ENCODE measurements around the gene THBS2. TPM values are rescaled to one million over a fixed set of nuclear protein-coding genes. Genes with fewer than 3 reads are reported as not detected.

Gene THBS2
- total and polyA plus RNA-seq, 2 of the 8 experiments (the other 6 are each of a cell fraction or from before 2014, with no cell fraction given): 11.0 to 22.5 TPM

- no peak overlapping the region for H2BK20ac ChIP-seq (ENCODE audit: low read length)
- no peak overlapping the region for H3K4me2 ChIP-seq (ENCODE audit: insufficient read depth in 1 of 2, low read depth in 2 of 2, low read length in 2 of 2)
- H3K4me1 ChIP-seq (replicated peaks in 1 of 4; ENCODE audit: control insufficient read depth in 3 of 4, insufficient read depth in 4 of 4, low read length in 3 of 4): no peaks in the 10 kb centered on the region
- H3K9me3 ChIP-seq (ENCODE audit: insufficient read depth in 2 of 2, low read depth in 1 of 2, low read length in 1 of 2): peaks cover 6 to 7% of the 10 kb centered on the region in 2 experiments
- no peak overlapping the region for H3K4ac ChIP-seq (replicated peaks; ENCODE audit: insufficient read length, low read depth, low read length)
- no peak overlapping the region for H2BK5ac ChIP-seq (ENCODE audit: low read depth, low read length)
- H3K79me1 ChIP-seq (ENCODE audit: low read depth, low read length): no peaks in the 10 kb centered on the region
- WGBS, 2 experiments (ENCODE audit: extremely low coverage in 1 of 2, insufficient coverage in 1 of 2, insufficient read length in 1 of 2, insufficient replicate concordance in 2 of 2, low coverage in 1 of 2, low lambda C conversion rate in 2 of 2, missing lambda C conversion rate in 1 of 2): 90% methylated on average over 13 of the region's 15 CpGs; no CpG with 5 or more reads in 1 of the 2 experiments
- no peaks in the 10 kb centered on the region for H3K23me2 ChIP-seq (ENCODE audit: low read depth, low read length)
- DNase-seq (ENCODE audit: low read depth in 1 of 2, low spot score in 2 of 2) (no peak), FAIRE-seq (no peak)
- no peak overlapping the region for H3K14ac ChIP-seq (ENCODE audit: insufficient read length)
- H2BK12ac ChIP-seq (ENCODE audit: low read depth, low read length): no peak overlapping the region
- H4K8ac ChIP-seq (ENCODE audit: extremely low read depth, insufficient read depth, low read length): no peak overlapping the region
- CTCF ChIA-PET (ENCODE audit: partially characterized antibody): interaction anchor here (0.8 to 1.1 kb wide), 4 partner anchors 25 to 276 kb away, joined by 3 read pairs; no protein-coding TSS in a partner anchor
- no peak overlapping the region for H4K91ac ChIP-seq (replicated peaks; ENCODE audit: insufficient read length, low read length)
- POLR2A ChIA-PET (ENCODE audit: partially characterized antibody): interaction anchor here (1.1 to 1.8 kb wide), 3 partner anchors 10 to 13 kb away, joined by 3 to 5 read pairs (median 4); no protein-coding TSS in a partner anchor
- H3K27me3 ChIP-seq (replicated peaks in 1 of 4; ENCODE audit: control insufficient read depth in 3 of 4, extremely low read depth in 1 of 4, insufficient read depth in 3 of 4, low read length in 3 of 4): no peaks in the 10 kb centered on the region
- H2AFZ ChIP-seq (ENCODE audit: low read length): no peak overlapping the region
- no peaks in the 10 kb centered on the region for H3K79me2 ChIP-seq (ENCODE audit: control insufficient read depth in 1 of 2, insufficient read depth in 2 of 2, low read length in 2 of 2)
- no peak overlapping the region for H3K18ac ChIP-seq (ENCODE audit: extremely low read depth, low read length)
- H3K9ac ChIP-seq (replicated peaks in 1 of 4; ENCODE audit: extremely low read depth in 1 of 4, low read depth in 3 of 4, low read length in 3 of 4): no peak overlapping the region
- no peak overlapping the region for H2BK15ac ChIP-seq (ENCODE audit: low read length)
- no peak overlapping the region for H3K27ac ChIP-seq (ENCODE audit: low read depth, low read length)
- H4K5ac ChIP-seq (ENCODE audit: insufficient read length, low read depth, low read length): no peak overlapping the region
- no peak for TF ChIP-seq SIRT6 (IDR thresholded peaks at IDR 0.05; ENCODE audit: low read length)
- TF ChIP-seq USF2 (IDR thresholded peaks at IDR 0.05; ENCODE audit: low read length): no peak
- H2BK120ac ChIP-seq (replicated peaks; ENCODE audit: low read depth, low read length): no peak overlapping the region
- H2AK5ac ChIP-seq (ENCODE audit: low read depth, low read length): no peak overlapping the region
- H3K4me3 ChIP-seq (ENCODE audit: extremely low read depth in 1 of 4, insufficient read depth in 2 of 4, low read depth in 3 of 4, low read length in 4 of 4): no peak overlapping the region
- peaks cover 3 to 33% (median 11%) of the 10 kb centered on the region in 4 experiments; a peak in 6 of 8 replicates for H3K36me3 ChIP-seq (ENCODE audit: control insufficient read depth in 2 of 4, insufficient read depth in 4 of 4, low read length in 3 of 4)
- H4K20me1 ChIP-seq (replicated peaks in 1 of 2; ENCODE audit: control insufficient read depth in 1 of 2, insufficient read depth in 2 of 2, low read length in 2 of 2): no peaks in the 10 kb centered on the region
- no peak overlapping the region for H3K23ac ChIP-seq (ENCODE audit: insufficient read length)
- H3K56ac ChIP-seq (replicated peaks; ENCODE audit: insufficient read length, low read depth, low read length): no peak overlapping the region
Measured at GRCh38 chr6:169227116-169227515, 26.5 kb downstream of the THBS2 start.

Measured in H1 (cell line).